Motor neuron (in vitro differentiated cells): ENCODE measurements around the gene KLHL35. TPM values are rescaled to one million over a fixed set of nuclear protein-coding genes. Genes with fewer than 3 reads are reported as not detected.
A peak's percentile ranks its signal among the peaks of the same experiment; 100 is the strongest.

ENCODE experiments used
- ATAC-seq, 8 experiments: fragments of 200-7000 bp; cut with Tn5 transposase; replicated peaks in 6 of 8; 2 replicates each; pipeline ENCODE4 v1.8.0; 2021; ENCODE audit warnings: mild to moderate bottlenecking in 8 of 8, moderate library complexity in 8 of 8
- H3K27ac ChIP-seq, 2 donors: fragments of 250-450 bp; sonication (Bioruptor Pico); 2 replicates each; pipeline ENCODE4 v1.9.0; 2021; ENCODE audit warnings: antibody characterized with exemption in 2 of 2, mild to moderate bottlenecking in 2 of 2, moderate library complexity in 1 of 2
- H3K4me1 ChIP-seq, 2 donors: fragments of 250-450 bp; sonication (Bioruptor Pico); replicated peaks in 1 of 2; 2 replicates each; pipeline ENCODE4 v1.6.1; 2021; ENCODE audit warnings: antibody characterized with exemption in 2 of 2, mild to moderate bottlenecking in 2 of 2, moderate library complexity in 1 of 2
- H3K4me3 ChIP-seq, 5 donors: fragments of 250-450 bp; sonication (Bioruptor Pico); 2 replicates each; pipeline ENCODE4 v1.9.0; 2021; ENCODE audit warnings: antibody characterized with exemption in 5 of 5, mild to moderate bottlenecking in 5 of 5, moderate library complexity in 4 of 5
- WGBS, 10 experiments: fragments of 450-650 bp; shearing (Covaris generic); methylation state at CpG; one replicate each; pipeline ENCODE4 v1.0.0; 2022; 5-methylcytosine and 5-hydroxymethylcytosine counted together
- in situ Hi-C, 9 experiments: fragments of 400-800 bp; cut with MboI; loops; one replicate each; pipeline ENCODE4 v1.15.0; 2021; ENCODE audit warnings: low sequenced_read_pairs in 9 of 9, low pct_unique_long_range_greater_than_20kb in 2 of 9; ENCODE audit not compliant: unreplicated experiment in 9 of 9
- total RNA-seq, 8 experiments: library from RNA; unstranded; fragments of 300-600 nt; gene quantifications; 2 replicates each; pipeline versions ENCODE4 v1.2.3 to v1.2.4, GENCODE V29; 2022

The KLHL35 gene
- total RNA-seq, 8 experiments from 2014 or later = 0.56 to 16.9 (median 6.3) TPM

GRCh38 chr11:75474878-75475766 is 42.1 kb upstream of the KLHL35 start:
- in situ Hi-C loops = no loop called here
- ATAC-seq = peak in 5 of 8 experiments; percentile 34 to 72 (median 71)
- 0 to 87% (median 63%) methylated on average over 1 to 8 of the region's 16 CpGs; no CpG with 5 or more reads in 2 of the 10 experiments for WGBS, 10 experiments
- Histone ChIP-seq H3K4me1 (peaks cover 39 to 41% of the 10 kb centered on the region in 2 donors), H3K27ac (peak overlapping the region in 1 of 2 donors; percentile 23), H3K4me3 (no peak overlapping the region)

- WGBS, 10 experiments = no CpG with 5 or more reads among the region's 1 CpG
- Histone ChIP-seq H3K4me3 (no peak overlapping the region), H3K4me1 (peaks cover 37 to 49% of the 10 kb centered on the region in 2 donors), H3K27ac (no peak overlapping the region)
- no peak for ATAC-seq
- in situ Hi-C loops = no loop called here
Measured at GRCh38 chr11:75474240-75474639, 41.2 kb upstream of the KLHL35 start.

- ATAC-seq = no peak
- 40 to 83% (median 80%) methylated on average over 1 to 2 of the region's 6 CpGs; no CpG with 5 or more reads in 5 of the 10 experiments for WGBS, 10 experiments
- Histone ChIP-seq H3K4me1 (peaks cover 39 to 52% of the 10 kb centered on the region in 2 donors), H3K27ac (no peak overlapping the region), H3K4me3 (no peak overlapping the region)
- in situ Hi-C loops = no loop called here
Measured at GRCh38 chr11:75473684-75474083, 40.7 kb upstream of the KLHL35 start.

GRCh38 chr11:75472081-75472732 is 39.2 kb upstream of the KLHL35 start:
- Histone ChIP-seq H3K4me1 (peaks cover 46 to 59% of the 10 kb centered on the region in 2 donors), H3K4me3 (no peak overlapping the region), H3K27ac (no peak overlapping the region)
- in situ Hi-C loops = no loop called here
- ATAC-seq = peak in 2 of 8 experiments; percentile 40
- 67 to 100% (median 84%) methylated on average over 1 to 4 of the region's 5 CpGs; no CpG with 5 or more reads in 7 of the 10 experiments for WGBS, 10 experiments

- peak in 5 of 8 experiments; percentile 4 to 57 (median 28) for ATAC-seq
- in situ Hi-C loops = no loop called here
- H3K4me3 ChIP-seq = no peak overlapping the region
- peak overlapping the region in 1 of 2 donors; percentile 67 for H3K27ac ChIP-seq
- peaks cover 40 to 54% of the 10 kb centered on the region in 2 donors for H3K4me1 ChIP-seq
- 43 to 75% (median 59%) methylated on average over 1 to 4 of the region's 7 CpGs; no CpG with 5 or more reads in 6 of the 10 experiments for WGBS, 10 experiments
Measured at GRCh38 chr11:75471176-75471973, 38.4 kb upstream of the KLHL35 start.

GRCh38 chr11:75470476-75471080 is 37.6 kb upstream of the KLHL35 start:
- ATAC-seq = no peak
- in situ Hi-C loops = no loop called here
- no peak overlapping the region for H3K4me3 ChIP-seq
- WGBS, 10 experiments = 50 to 96% (median 83%) methylated on average over 3 to 7 of the region's 7 CpGs
- peaks cover 38 to 50% of the 10 kb centered on the region in 2 donors for H3K4me1 ChIP-seq
- peak overlapping the region in 1 of 2 donors; percentile 67 for H3K27ac ChIP-seq

GRCh38 chr11:75469785-75470405 is 36.9 kb upstream of the KLHL35 start:
- peaks cover 33 to 45% of the 10 kb centered on the region in 2 donors for H3K4me1 ChIP-seq
- no peak overlapping the region for H3K27ac ChIP-seq
- in situ Hi-C loops = no loop called here
- WGBS, 10 experiments = 50 to 100% (median 82%) methylated on average over 2 to 5 of the region's 6 CpGs; no CpG with 5 or more reads in 1 of the 10 experiments
- peak in 1 of 8 experiments; percentile 19 for ATAC-seq
- H3K4me3 ChIP-seq = no peak overlapping the region

GRCh38 chr11:75468534-75469340 is 35.7 kb upstream of the KLHL35 start:
- Histone ChIP-seq H3K4me1 (peaks cover 33 to 45% of the 10 kb centered on the region in 2 donors), H3K27ac (peak overlapping the region; percentile 75), H3K4me3 (no peak overlapping the region)
- ATAC-seq = peak in 6 of 8 experiments; percentile 48 to 85 (median 82)
- in situ Hi-C loops = no loop called here
- 40 to 60% (median 48%) methylated on average over 1 to 6 of the region's 14 CpGs; no CpG with 5 or more reads in 7 of the 10 experiments for WGBS, 10 experiments

GRCh38 chr11:75467881-75468280 is 34.9 kb upstream of the KLHL35 start:
- in situ Hi-C loops = no loop called here
- H3K27ac ChIP-seq = peak overlapping the region in 1 of 2 donors; percentile 75
- H3K4me1 ChIP-seq = peaks cover 33 to 45% of the 10 kb centered on the region in 2 donors
- ATAC-seq = no peak
- WGBS, 10 experiments = 61 to 80% (median 63%) methylated on average over 1 to 3 of the region's 4 CpGs; no CpG with 5 or more reads in 7 of the 10 experiments
- H3K4me3 ChIP-seq = no peak overlapping the region

- 78 to 100% (median 92%) methylated on average over 2 to 3 of the region's 8 CpGs; no CpG with 5 or more reads in 5 of the 10 experiments for WGBS, 10 experiments
- H3K27ac ChIP-seq = no peak overlapping the region
- in situ Hi-C loops = no loop called here
- no peak overlapping the region for H3K4me3 ChIP-seq
- H3K4me1 ChIP-seq = peaks cover 33 to 41% of the 10 kb centered on the region in 2 donors
- ATAC-seq = no peak
Measured at GRCh38 chr11:75467311-75467710, 34.3 kb upstream of the KLHL35 start.
